ENCODE measurements around the gene PTPRG.
"Not testable (repeated sequence)": the region's sequence is repeated elsewhere in the genome, so short reads cannot be mapped to it uniquely, and the experiment has no call there.

Gene PTPRG

GRCh38 chr3:61561374-61562041, at the start of gene PTPRG:
Gene PTPRG, plus strand, starts transcription at chr3:61561571. Its CDS starts 717 bp downstream, at chr3:61562288.
- DNase-seq, result peak; percentile 94

- no peak for DNase-seq
Observed at GRCh38 chr3:61518590-61518989, 42.8 kb upstream of the PTPRG start.

DNA sequence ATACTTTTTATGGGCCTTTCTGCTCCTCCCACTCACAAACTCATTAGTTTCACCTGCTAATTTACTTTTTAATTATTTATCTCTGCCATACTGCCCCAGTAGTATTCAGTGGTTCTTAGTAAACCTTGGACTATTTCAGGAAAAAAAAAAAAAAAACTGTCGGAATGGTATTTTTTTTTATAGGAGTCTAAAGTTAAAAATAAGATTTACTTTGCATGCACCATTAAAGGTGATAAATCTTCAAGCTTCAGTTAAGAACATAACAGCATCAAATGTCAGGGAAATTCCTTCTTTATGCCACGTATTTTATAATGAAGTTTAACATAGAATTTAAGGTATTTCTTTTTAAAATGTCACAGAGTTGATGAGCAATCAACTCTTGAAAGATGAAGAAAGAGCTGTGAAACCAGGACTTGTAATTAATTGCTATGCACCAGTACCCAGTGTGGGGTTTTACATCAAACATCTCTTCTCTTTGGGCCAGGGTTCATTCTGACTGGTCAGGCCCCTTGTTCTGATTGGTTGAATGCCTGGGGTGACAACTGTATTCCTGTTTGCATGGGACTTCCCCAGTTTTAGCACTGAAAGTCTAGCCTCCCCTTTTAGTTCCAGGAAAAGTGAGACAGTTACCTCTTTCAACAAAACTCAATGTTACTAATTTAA, 40.3 kb upstream of the PTPRG start:
- no peak for DNase-seq

DNA sequence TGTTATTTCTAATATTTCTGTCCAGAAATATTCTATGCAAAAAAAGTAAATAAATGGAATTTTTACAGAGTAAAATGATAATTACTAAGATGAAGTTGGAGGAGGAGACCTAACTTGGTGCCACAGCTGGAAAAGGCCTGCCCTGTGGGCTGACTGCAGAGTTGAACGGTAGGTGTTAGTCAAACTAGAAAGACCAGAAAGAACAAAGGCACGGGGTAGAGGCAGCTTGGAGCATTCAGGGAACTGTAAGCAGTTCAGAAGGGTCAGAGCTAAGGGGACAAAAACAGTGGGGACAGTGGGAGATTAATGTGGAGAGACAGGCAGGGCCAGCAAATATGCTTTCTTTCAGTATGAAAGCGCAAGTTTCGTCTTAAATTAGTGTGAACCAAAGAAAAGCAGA, 39.3 kb upstream of the PTPRG start:
- DNase-seq, result no peak

GRCh38 chr3:61522626-61523025, 38.7 kb upstream of the PTPRG start:
- DNase-seq, result no peak

DNA sequence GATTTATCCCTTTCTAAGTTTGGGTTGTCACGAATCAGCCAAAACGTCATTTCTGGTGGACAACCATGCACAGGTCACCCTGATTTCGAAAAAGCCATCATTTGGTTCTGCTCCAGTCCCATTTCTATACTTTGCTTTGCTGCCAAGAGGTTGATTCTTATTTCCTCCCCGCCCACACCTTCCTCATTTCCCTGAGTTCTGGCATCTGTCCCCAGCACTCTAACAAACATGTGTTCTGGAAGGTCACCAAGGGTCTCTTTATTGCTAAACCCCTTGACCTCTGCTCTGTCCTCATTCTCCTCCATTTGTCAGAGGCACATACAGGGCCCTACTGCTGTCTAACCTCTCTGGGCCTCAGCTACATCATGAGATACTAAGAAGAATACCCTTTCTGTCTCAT, 36.4 kb upstream of the PTPRG start:
- DNase-seq, result no peak

GRCh38 chr3:61526308-61526707, 35.1 kb upstream of the PTPRG start:
- no peak for DNase-seq

DNA sequence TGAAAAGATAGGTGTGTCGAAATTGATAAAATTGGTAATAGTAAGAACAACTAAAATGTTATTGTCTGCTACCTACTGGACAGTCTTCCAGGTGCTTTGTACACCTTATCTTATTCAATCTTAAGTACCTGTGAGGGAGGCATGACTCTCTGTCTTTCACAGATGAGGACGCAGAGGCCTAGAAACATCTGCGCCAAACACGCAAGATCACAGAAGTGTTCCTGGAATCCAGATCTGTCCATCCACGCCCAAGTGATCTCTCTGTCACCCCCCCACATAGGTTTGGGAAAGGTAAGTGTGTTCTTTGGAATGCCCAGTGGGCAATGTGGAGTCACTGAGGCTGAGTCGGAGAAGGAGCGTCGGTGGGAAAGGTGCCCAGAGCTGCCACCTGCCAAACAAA, 34.4 kb upstream of the PTPRG start:
- DNase-seq, result no peak

DNA sequence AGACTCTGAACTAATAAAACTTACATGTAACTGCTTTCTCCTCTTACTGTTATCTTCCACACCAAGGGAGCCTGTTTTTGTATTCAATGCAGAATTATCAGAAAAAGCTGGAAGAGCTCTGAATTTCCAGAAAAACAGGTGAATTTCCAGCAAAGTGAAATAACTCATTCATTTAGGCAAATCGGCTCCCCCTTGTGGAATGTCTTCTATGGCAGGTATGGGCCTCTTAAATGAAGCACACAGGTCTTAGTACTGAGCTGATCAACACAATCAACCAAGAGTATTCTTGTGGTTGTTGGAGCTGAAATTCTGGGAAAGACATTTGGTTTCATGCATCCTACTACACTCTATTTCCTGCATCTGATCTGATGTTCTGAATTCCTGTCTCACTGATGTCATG, 31.0 kb upstream of the PTPRG start:
- peak; percentile 40 for DNase-seq

- no peak for DNase-seq
Observed at GRCh38 chr3:61531528-61531927, 29.8 kb upstream of the PTPRG start.

DNA sequence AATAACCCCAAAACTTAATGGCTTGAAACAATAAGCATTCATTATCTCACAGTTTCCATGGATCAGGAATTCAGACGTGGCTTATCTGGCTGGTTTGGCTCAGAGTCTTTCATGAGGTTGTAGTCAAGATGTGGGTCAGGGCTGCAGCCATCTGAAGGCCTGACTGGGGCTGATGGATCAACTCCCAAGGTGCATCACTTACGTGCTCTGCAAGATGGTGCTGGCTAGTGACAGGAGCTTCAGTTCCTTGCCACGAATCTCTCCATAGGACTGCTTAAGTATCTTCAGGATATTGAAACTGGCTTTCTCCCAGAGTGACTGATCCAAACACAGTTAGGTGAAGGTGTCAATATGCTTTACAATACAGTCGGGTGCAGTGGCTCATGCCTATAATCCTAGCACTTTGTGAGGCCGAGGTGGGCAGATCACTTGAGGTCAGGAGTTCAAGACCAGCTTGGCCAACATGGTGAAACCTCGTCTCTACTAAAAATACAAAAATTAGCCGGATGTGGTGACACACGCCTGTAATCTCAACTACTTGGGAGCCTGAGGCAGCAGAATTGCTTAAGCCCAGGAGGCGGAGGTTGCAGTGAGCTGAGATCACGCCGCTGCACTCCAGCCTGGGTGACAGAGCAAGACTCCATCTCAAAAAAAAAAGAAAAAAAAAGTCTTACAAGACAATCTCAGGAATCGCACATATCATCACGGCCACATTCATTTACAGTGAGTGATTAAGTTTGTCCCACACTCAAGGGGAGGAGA, 28.5 kb upstream of the PTPRG start:
- DNase-seq, result no peak

DNA sequence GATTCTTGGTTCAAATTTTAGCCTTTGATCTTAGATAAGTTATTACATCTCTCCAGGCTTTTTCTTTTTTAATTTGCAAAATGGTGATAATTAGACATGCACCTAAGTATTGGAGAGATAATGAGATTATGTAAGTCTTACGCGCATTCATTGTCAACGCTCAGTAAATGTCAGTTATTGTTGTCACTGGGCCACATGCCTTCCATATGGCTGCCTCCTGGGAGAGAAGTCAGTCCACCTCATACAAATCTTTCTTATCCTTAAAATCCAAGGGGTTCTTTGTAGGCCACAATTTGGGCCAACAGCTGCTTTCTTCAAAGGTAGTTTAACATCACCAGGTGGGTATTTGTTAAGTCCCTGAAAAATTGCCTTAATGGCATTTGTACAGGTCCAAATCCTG, 25.5 kb upstream of the PTPRG start:
- DNase-seq, result no peak

DNA sequence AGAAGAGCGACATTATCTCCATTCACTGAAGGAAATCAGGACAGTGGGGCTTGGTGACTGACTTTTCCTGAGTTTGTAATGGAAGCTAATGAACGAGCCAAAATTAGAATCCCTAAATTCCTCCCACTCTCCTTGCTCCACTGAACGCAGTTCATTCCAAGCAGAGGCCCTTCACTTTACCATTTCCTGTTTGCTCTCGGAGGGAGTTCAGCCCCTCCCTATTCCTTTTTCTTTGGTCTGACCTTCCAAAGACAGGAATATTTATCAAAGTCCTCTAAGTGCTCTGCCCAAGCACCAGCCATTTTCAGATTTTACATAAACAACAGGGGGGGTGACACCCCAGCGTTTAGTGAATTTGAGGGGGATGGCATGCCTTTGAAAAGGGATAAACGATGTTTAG, 24.0 kb upstream of the PTPRG start:
- no peak for DNase-seq

DNA sequence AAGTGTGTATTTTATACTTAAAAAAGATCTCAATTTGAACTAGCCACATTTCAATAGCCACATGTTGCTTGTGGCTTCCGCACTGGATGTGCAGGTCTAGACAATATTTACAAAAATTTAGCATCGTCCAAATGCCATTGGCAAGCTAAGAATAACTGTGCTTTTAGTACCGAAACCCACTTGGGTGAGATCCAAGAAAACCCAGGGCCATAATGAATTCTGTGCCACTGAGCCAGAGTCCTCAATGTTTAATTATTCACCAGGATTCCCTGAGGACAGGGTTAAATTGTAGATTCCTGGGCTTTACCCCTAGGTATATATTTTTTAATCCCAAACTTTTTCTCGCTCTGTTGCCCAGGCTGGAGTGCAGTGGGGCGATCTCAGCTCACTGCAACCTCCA, 22.9 kb upstream of the PTPRG start:
- DNase-seq, result no peak

- DNase-seq, result no peak
Observed at GRCh38 chr3:61541694-61542093, 19.7 kb upstream of the PTPRG start.

DNA sequence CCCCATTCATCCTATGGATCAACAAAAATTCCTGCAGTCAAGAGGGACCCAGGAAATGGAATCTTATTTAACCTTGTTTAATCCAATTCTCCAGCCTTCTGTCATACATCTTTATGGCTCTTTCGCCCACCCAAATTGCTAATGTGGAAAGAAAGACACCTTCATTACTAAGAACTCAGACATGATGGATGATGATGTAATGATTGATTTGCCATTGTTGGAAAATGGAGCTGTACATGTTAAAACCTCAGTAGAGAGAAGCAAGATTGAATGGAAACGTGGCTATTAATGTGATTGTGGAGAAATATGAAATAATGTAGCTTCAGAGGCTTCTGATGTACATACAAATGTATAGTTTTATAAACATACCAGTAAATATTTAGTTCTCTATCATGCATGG, 15.7 kb upstream of the PTPRG start:
- DNase-seq, result no peak

- no peak for DNase-seq
Observed at GRCh38 chr3:61547625-61548024, 13.7 kb upstream of the PTPRG start.

DNA sequence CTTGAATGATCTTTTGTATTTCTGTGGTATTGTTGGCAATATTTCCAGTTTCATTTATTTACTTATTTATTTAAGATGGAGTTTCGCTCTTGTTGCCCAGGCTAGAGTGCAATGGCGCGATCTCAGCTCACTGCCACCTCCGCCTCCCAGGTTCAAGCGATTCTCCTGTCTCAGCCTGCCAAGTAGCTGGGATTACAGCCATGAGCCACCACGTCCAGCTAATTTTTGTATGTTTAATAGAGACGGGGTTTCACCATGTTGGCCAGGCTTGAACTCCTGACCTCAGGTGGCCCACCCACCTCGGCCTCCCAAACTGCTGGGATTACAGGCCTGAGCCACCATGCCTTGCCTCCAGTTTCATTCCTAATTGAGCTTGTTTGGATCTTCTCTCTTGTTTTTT, 8.7 kb upstream of the PTPRG start:
- DNase-seq, result not testable (repeated sequence)

DNA sequence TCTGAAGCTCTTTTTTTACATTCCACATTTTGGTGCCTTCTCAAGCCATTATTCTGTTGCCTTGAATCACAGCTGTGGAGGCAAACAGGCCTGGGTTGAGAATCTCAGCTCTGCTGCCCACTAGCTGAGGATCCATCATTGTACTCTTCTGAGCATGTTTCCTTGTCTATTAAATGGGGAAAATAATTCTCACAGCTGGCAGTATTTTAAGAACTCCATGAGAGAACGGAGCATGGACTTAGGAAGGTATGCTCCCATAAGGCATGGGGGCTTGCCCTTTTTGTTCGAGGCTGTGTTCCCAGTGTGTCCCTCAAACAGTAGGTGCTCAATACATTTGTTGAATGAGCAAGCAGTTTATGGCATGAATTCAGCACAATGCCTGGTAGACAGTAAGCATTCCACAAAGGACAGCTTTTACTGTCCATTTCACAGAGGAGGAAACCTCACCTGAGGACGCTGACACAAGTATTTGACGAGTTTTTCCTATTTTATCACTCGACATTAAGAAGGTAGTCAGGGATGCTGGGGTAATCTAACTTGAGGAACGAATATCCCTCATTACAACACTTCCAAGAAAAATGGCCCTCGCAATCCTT, 2.1 kb upstream of the PTPRG start:
- DNase-seq, result peak; percentile 16

- peak; percentile 89 for DNase-seq
Observed at GRCh38 chr3:61560517-61561373, 626 bp upstream of the PTPRG start.

- peak; percentile 17 for DNase-seq
Observed at GRCh38 chr3:61562042-61562720, 810 bp downstream of the PTPRG start.

DNA sequence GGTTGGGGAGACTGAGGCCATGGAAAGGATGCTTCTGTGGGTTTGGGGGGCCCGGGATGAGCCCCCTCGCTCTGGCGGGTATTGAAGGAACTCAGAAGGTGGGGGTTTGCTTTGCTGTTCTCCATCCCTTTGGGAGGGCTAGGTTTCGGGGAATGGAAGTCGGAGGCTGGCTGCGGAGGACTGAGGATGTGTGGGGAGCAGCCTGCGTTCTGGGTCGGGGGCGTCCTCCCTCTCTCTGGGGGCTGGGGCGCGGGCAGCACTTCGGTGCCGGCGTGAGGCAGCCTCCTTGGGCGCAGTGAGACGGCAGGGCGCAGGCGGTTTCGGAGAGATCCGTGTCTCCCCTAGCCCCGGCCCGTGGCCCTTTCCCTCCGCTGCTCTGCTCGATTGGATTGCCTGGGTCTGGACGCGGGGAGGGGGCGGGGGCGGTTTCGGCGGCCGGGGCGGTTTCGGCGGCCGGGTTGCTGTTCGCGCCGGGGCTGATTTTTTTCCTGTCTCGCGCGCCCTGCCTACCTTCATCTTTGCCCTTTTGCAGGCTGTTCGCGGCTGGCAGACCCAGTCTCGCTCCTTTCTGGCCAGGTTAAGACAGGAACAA, 1.4 kb downstream of the PTPRG start:
- DNase-seq, result peak; percentile 52
